ENCODE measurements around the gene UBE3C.

- TF ChIP-seq CTCF (IDR thresholded peaks at IDR 0.05) (no peak), POLR2A (IDR thresholded peaks at IDR 0.05) (no peak)
Observed at GRCh38 chr7:157234271-157234670, 95.5 kb downstream of the UBE3C start.

Data from lower leg skin (tissue), 3 donors.